Skeletal muscle tissue (tissue), 4 donors: Measurements from ENCODE around the gene TMEM163. TPM values are rescaled to one million over a fixed set of nuclear protein-coding genes. Genes with fewer than 3 reads are reported as not detected.

Experiments
- H3K27ac ChIP-seq: one replicate; pipeline ENCODE4 v1.7.0; 2013; ENCODE audit warnings: mild to moderate bottlenecking, low read depth, low read length, inconsistent platforms
- H3K27me3 ChIP-seq, 3 donors: one replicate each; pipeline ENCODE4 v1.7.0; 2013; ENCODE audit warnings: low read length in 3 of 3; ENCODE audit not compliant: control insufficient read depth in 3 of 3, insufficient read depth in 3 of 3
- H3K36me3 ChIP-seq, 3 donors: one replicate each; pipeline ENCODE4 v1.7.0; 2013; ENCODE audit warnings: low read length in 3 of 3; ENCODE audit not compliant: control insufficient read depth in 3 of 3, insufficient read depth in 3 of 3
- H3K4me1 ChIP-seq, 3 donors: one replicate each; pipeline ENCODE4 v1.7.0; 2013; ENCODE audit warnings: low read length in 3 of 3, mild to moderate bottlenecking in 3 of 3; ENCODE audit not compliant: control insufficient read depth in 3 of 3, insufficient read depth in 3 of 3
- H3K4me3 ChIP-seq, 3 donors: one replicate each; pipeline ENCODE4 v1.7.0; 2013; ENCODE audit warnings: low read length in 3 of 3
- H3K9ac ChIP-seq, 3 donors: one replicate each; pipeline ENCODE4 v1.7.0; 2013; ENCODE audit warnings: low read length in 3 of 3, mild to moderate bottlenecking in 3 of 3, moderate library complexity in 2 of 3, low read depth in 1 of 3
- H3K9me3 ChIP-seq, 3 donors: one replicate each; pipeline ENCODE4 v1.7.0; 2013; ENCODE audit warnings: low read length in 3 of 3; ENCODE audit not compliant: control insufficient read depth in 3 of 3
- total RNA-seq: library from RNA; depleted of rRNA; stranded (reverse); fragments of >200 nt; gene quantifications from one replicate; pipeline ENCODE4 v1.2.3, GENCODE V29; 2014
- donor health status: Osteomylitis.

Gene TMEM163
- total RNA-seq, 1 donor from 2014 or later: 1.0 TPM

GRCh38 chr2:134451347-134451630 is 267.5 kb downstream of the TMEM163 start:
- Histone ChIP-seq H3K4me1 (no peaks in the 10 kb centered on the region), H3K27ac (no peak overlapping the region), H3K27me3 (peaks cover 0 to 2% (median 0%) of the 10 kb centered on the region in 3 donors), H3K9ac (no peak overlapping the region), H3K4me3 (no peak overlapping the region), H3K36me3 (peaks cover 2 to 5% (median 4%) of the 10 kb centered on the region in 3 donors), H3K9me3 (no peaks in the 10 kb centered on the region)

GRCh38 chr2:134449751-134450513 is 268.9 kb downstream of the TMEM163 start:
- Histone ChIP-seq H3K27ac (no peak overlapping the region), H3K4me1 (peaks cover 0 to 5% (median 0%) of the 10 kb centered on the region in 3 donors), H3K9me3 (no peaks in the 10 kb centered on the region), H3K36me3 (peaks cover 2 to 5% (median 4%) of the 10 kb centered on the region in 3 donors), H3K27me3 (peaks cover 0 to 2% (median 0%) of the 10 kb centered on the region in 3 donors), H3K4me3 (no peak overlapping the region), H3K9ac (no peak overlapping the region)

- Histone ChIP-seq H3K36me3 (peaks cover 2 to 9% (median 5%) of the 10 kb centered on the region in 3 donors), H3K4me1 (peaks cover 0 to 5% (median 0%) of the 10 kb centered on the region in 3 donors)
Measured at GRCh38 chr2:134449157-134449556, 269.6 kb downstream of the TMEM163 start.

GRCh38 chr2:134448650-134449049 is 270.1 kb downstream of the TMEM163 start:
- Histone ChIP-seq H3K4me1 (peaks cover 0 to 5% (median 2%) of the 10 kb centered on the region in 3 donors), H3K9ac (no peak overlapping the region), H3K36me3 (peaks cover 2 to 9% (median 5%) of the 10 kb centered on the region in 3 donors), H3K27ac (no peak overlapping the region), H3K4me3 (no peak overlapping the region), H3K27me3 (peaks cover 0 to 2% (median 0%) of the 10 kb centered on the region in 3 donors), H3K9me3 (no peaks in the 10 kb centered on the region)

More at GRCh38 chr2:134449157-134449556, 269.6 kb downstream of the TMEM163 start:
- H3K27ac ChIP-seq: no peak overlapping the region
- H3K9me3 ChIP-seq: no peaks in the 10 kb centered on the region
- H3K27me3 ChIP-seq: peaks cover 0 to 2% (median 0%) of the 10 kb centered on the region in 3 donors
- H3K4me3 ChIP-seq: no peak overlapping the region
- no peak overlapping the region for H3K9ac ChIP-seq

DNA sequence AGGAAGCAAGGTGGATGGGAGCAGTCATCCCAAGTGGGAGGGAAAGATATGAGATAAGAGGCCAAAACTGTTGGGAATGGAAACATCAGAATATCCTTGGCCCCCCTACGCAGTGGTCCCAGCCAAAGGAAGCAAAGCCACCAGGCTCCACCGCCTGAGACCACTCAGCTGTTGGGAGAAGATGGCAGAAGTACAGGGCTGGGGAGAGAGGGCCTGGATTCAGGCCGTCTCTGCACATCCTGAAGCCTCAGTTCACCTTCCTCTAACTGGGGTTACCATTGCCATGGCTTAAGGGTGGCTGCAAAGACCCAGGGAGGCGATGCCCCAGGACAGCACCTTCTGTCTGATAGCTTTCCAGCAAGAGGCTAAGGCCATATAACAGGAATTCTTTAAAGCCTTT is 271.1 kb downstream of the TMEM163 start:
- Histone ChIP-seq H3K4me3 (no peak overlapping the region), H3K9me3 (no peaks in the 10 kb centered on the region), H3K27ac (no peak overlapping the region), H3K9ac (no peak overlapping the region), H3K4me1 (peaks cover 0 to 5% (median 2%) of the 10 kb centered on the region in 3 donors), H3K27me3 (peaks cover 0 to 2% (median 0%) of the 10 kb centered on the region in 3 donors), H3K36me3 (peaks cover 2 to 9% (median 6%) of the 10 kb centered on the region in 3 donors)

DNA sequence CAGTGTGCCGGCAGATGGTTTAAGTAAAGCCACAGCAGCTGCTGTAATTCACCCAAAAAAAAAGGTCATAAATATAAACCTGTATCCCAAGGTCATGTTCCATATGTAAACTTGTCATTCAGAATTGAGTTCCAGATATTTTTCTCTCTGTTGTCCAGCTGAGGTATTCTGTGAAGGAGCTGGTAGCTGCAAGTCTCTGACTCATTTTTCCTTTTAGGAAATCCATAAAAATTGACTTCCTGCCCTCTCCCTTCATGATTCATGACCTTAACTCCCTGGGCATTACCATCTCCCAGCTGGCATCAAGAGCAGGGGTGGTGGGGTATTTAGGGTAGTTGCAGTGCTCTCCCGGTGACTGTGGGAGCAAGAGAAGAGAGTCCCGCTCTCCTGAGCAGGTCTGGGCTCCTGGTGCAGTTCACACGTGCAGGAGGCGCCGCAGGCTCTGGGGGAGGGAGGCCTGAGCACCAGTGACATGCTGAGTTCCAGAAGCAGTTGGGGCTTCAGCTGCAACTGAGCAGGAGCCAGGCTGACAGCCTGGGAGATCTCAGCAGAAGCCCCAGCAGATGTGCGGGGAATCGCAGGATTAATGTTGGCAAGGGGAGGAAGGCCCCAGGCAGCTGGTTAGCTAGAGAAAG is 272.3 kb downstream of the TMEM163 start:
- Histone ChIP-seq H3K27ac (no peak overlapping the region), H3K9ac (no peak overlapping the region), H3K36me3 (peaks cover 2 to 9% (median 6%) of the 10 kb centered on the region in 3 donors)

DNA sequence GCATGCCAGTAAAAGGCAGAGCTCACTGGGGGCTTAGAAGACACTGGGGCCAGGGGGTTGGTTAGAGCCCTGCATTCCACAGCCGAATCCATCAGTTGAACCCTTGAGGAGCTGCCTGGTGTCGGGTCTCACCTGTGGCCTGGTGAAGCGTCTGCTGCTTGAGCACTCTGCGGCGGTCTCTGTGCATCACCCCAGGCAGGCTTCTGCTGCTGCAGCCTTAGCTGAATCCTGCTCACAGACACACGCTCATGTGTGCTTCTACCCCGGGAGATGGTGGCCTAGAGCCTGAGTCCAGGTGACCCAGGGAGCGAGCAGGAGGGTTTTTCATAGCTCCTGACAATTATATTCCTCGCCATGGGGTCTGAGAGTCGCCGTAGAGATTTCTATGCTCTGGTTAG is 272.8 kb downstream of the TMEM163 start:
- H3K36me3 ChIP-seq: peaks cover 2 to 9% (median 6%) of the 10 kb centered on the region in 3 donors
- H3K4me1 ChIP-seq: peaks cover 0 to 5% (median 2%) of the 10 kb centered on the region in 3 donors
- H3K27me3 ChIP-seq: peaks cover 0 to 2% (median 0%) of the 10 kb centered on the region in 3 donors
- H3K27ac ChIP-seq: no peak overlapping the region
- H3K4me3 ChIP-seq: no peak overlapping the region
- no peaks in the 10 kb centered on the region for H3K9me3 ChIP-seq
- no peak overlapping the region for H3K9ac ChIP-seq

More for the DNA sequence above, 272.3 kb downstream of the TMEM163 start:
- peaks cover 0 to 2% (median 0%) of the 10 kb centered on the region in 3 donors for H3K27me3 ChIP-seq
- H3K9me3 ChIP-seq: no peaks in the 10 kb centered on the region
- H3K4me3 ChIP-seq: no peak overlapping the region
- peaks cover 0 to 5% (median 2%) of the 10 kb centered on the region in 3 donors for H3K4me1 ChIP-seq

DNA sequence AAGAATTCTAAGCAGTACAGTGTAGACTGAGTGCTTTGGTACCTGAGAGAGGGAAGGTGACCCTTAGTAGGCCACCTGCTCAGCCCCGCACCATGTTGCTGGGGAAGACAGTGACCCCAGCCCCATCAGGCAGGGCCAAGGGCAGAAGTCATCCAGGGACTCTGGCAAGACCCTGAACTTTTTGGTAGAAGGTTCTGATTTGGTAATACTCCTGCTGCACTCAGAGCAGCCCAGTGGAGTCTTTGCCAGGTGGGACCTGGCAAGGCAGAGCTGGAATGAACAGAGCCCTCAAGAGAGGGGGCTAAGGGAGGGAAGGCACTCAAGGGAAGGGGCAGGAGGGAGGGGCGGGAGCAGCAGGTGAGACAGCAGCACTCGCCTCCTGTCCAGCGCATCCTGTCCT is 273.7 kb downstream of the TMEM163 start:
- Histone ChIP-seq H3K27ac (no peak overlapping the region), H3K36me3 (peaks cover 2 to 9% (median 6%) of the 10 kb centered on the region in 3 donors), H3K4me1 (peaks cover 0 to 5% (median 2%) of the 10 kb centered on the region in 3 donors), H3K27me3 (peaks cover 0 to 2% (median 0%) of the 10 kb centered on the region in 3 donors), H3K9ac (no peak overlapping the region), H3K9me3 (no peaks in the 10 kb centered on the region), H3K4me3 (no peak overlapping the region)

GRCh38 chr2:134443814-134444480 is 274.9 kb downstream of the TMEM163 start:
- no peak overlapping the region for H3K27ac ChIP-seq
- H3K27me3 ChIP-seq: peaks cover 0 to 2% (median 0%) of the 10 kb centered on the region in 3 donors
- H3K9ac ChIP-seq: no peak overlapping the region
- H3K4me1 ChIP-seq: peaks cover 0 to 5% (median 2%) of the 10 kb centered on the region in 3 donors
- peaks cover 2 to 9% (median 4%) of the 10 kb centered on the region in 3 donors for H3K36me3 ChIP-seq
- no peak overlapping the region for H3K4me3 ChIP-seq
- no peaks in the 10 kb centered on the region for H3K9me3 ChIP-seq
